Measurements from ENCODE around the gene NRXN3. TPM values are rescaled to one million over a fixed set of nuclear protein-coding genes. Genes with fewer than 3 reads are reported as not detected.

NRXN3 gene
- total and polyA plus RNA-seq, 2 donors (not counting 1 experiment from before 2014, with no cell fraction given): not detected

GRCh38 chr14:79476552-79476951 lies 1306.4 kb downstream of the NRXN3 start:
- Histone ChIP-seq H3K4me2 (replicated peaks; ENCODE audit: low read depth, low read length, poor library complexity, severe bottlenecking) (no peak overlapping the region), H3K79me2 (ENCODE audit: control insufficient read depth, insufficient read depth, low read length) (no peaks in the 10 kb centered on the region), H3K4me1 (ENCODE audit: control insufficient read depth in 2 of 2, insufficient read depth in 2 of 2, low read length in 2 of 2) (no peaks in the 10 kb centered on the region), H3K9me3 (ENCODE audit: control extremely low read depth in 1 of 3, control insufficient read depth in 2 of 3, insufficient read depth in 1 of 3, low read length in 2 of 3) (no peaks in the 10 kb centered on the region), H3K9ac (ENCODE audit: low read length) (no peak overlapping the region), H3K27me3 (replicated peaks in 1 of 4; ENCODE audit: control extremely low read depth in 1 of 4, control insufficient read depth in 3 of 4, insufficient read depth in 4 of 4, low read length in 3 of 4) (no peaks in the 10 kb centered on the region), H3K27ac (ENCODE audit: low read length in 2 of 2) (no peak overlapping the region), H4K20me1 (ENCODE audit: control insufficient read depth, insufficient read depth, low read length, poor library complexity, severe bottlenecking) (no peaks in the 10 kb centered on the region), H3K4me3 (ENCODE audit: control extremely low read depth in 1 of 5, extremely low read depth in 1 of 5, insufficient read depth in 1 of 5, low read depth in 2 of 5, low read length in 4 of 5) (no peak overlapping the region), H3K36me3 (replicated peaks in 1 of 2; ENCODE audit: control extremely low read depth in 1 of 2, control insufficient read depth in 1 of 2, extremely low read depth in 1 of 2, insufficient read depth in 2 of 2, low read length in 1 of 2) (no peaks in the 10 kb centered on the region), H2AFZ (ENCODE audit: insufficient read depth, low read depth, low read length, poor library complexity, severe bottlenecking) (no peak overlapping the region)
- Mint-ChIP-seq H3K4me1 (no peaks in the 10 kb centered on the region), H3K9me3 (ENCODE audit: insufficient read depth) (peaks cover 2% of the 10 kb centered on the region), H3K27ac (no peak overlapping the region), H3K4me3 (no peak overlapping the region), H3K27me3 (no peaks in the 10 kb centered on the region)
- ATAC-seq (ENCODE audit: low read depth): no peak
- intact Hi-C loops (cut with micrococcal nuclease): no loop called here
- TF ChIP-seq EZH2 (IDR thresholded peaks at IDR 0.05; ENCODE audit: borderline replicate concordance, insufficient read depth, low read depth, low read length, poor library complexity, severe bottlenecking) (no peak), CTCF (IDR thresholded peaks at IDR 0.05) (no peak)
- ChIA-PET CTCF (no interaction called here), POLR2A (no interaction called here)
- DNase-seq: no peak
- WGBS (ENCODE audit: insufficient coverage): no CpG with 5 or more reads among the region's 2 CpGs

GRCh38 chr14:79480212-79480611 lies 1310.0 kb downstream of the NRXN3 start:
- intact Hi-C loops (cut with micrococcal nuclease): no loop called here
- WGBS (ENCODE audit: insufficient coverage): no CpG with 5 or more reads among the region's 5 CpGs
- Mint-ChIP-seq H3K9me3 (ENCODE audit: insufficient read depth) (peaks cover 4% of the 10 kb centered on the region), H3K4me3 (no peak overlapping the region), H3K27me3 (no peaks in the 10 kb centered on the region), H3K4me1 (no peaks in the 10 kb centered on the region), H3K27ac (no peak overlapping the region)
- Histone ChIP-seq H3K9me3 (ENCODE audit: control extremely low read depth in 1 of 3, control insufficient read depth in 2 of 3, insufficient read depth in 1 of 3, low read length in 2 of 3) (no peaks in the 10 kb centered on the region), H3K9ac (ENCODE audit: low read length) (no peak overlapping the region), H3K4me1 (ENCODE audit: control insufficient read depth in 2 of 2, insufficient read depth in 2 of 2, low read length in 2 of 2) (no peaks in the 10 kb centered on the region), H3K79me2 (ENCODE audit: control insufficient read depth, insufficient read depth, low read length) (no peaks in the 10 kb centered on the region), H2AFZ (ENCODE audit: insufficient read depth, low read depth, low read length, poor library complexity, severe bottlenecking) (no peak overlapping the region), H3K27ac (ENCODE audit: low read length in 2 of 2) (no peak overlapping the region), H3K36me3 (replicated peaks in 1 of 2; ENCODE audit: control extremely low read depth in 1 of 2, control insufficient read depth in 1 of 2, extremely low read depth in 1 of 2, insufficient read depth in 2 of 2, low read length in 1 of 2) (no peaks in the 10 kb centered on the region), H3K4me3 (ENCODE audit: control extremely low read depth in 1 of 5, extremely low read depth in 1 of 5, insufficient read depth in 1 of 5, low read depth in 2 of 5, low read length in 4 of 5) (no peak overlapping the region), H3K4me2 (replicated peaks; ENCODE audit: low read depth, low read length, poor library complexity, severe bottlenecking) (no peak overlapping the region), H3K27me3 (replicated peaks in 1 of 4; ENCODE audit: control extremely low read depth in 1 of 4, control insufficient read depth in 3 of 4, insufficient read depth in 4 of 4, low read length in 3 of 4) (no peaks in the 10 kb centered on the region), H4K20me1 (ENCODE audit: control insufficient read depth, insufficient read depth, low read length, poor library complexity, severe bottlenecking) (no peaks in the 10 kb centered on the region)
- ChIA-PET POLR2A (no interaction called here), CTCF (no interaction called here)
- TF ChIP-seq EZH2 (IDR thresholded peaks at IDR 0.05; ENCODE audit: borderline replicate concordance, insufficient read depth, low read depth, low read length, poor library complexity, severe bottlenecking) (no peak), CTCF (IDR thresholded peaks at IDR 0.05) (no peak)
- DNase-seq (no peak), ATAC-seq (ENCODE audit: low read depth) (no peak)
